Measurements from ENCODE around the gene RNF145. TPM values are rescaled to one million over a fixed set of nuclear protein-coding genes. Genes with fewer than 3 reads are reported as not detected.
"Not testable (repeated sequence)": the region's sequence is repeated elsewhere in the genome, so short reads cannot be mapped to it uniquely, and the experiment has no call there.

The RNF145 gene
- total RNA-seq, 1 experiment from 2014 or later: 122 TPM

- H3K27me3 Mint-ChIP-seq (ENCODE audit: insufficient read depth, unreplicated experiment): no peaks in the 10 kb centered on the region
Measured at GRCh38 chr5:159240301-159240870, 31.0 kb upstream of the RNF145 start.

GRCh38 chr5:159235871-159236520 lies 26.6 kb upstream of the RNF145 start:
- H3K9me3 Mint-ChIP-seq (ENCODE audit: unreplicated experiment); H3K27ac Mint-ChIP-seq (ENCODE audit: low read depth, unreplicated experiment); DNase-seq (ENCODE audit: unreplicated experiment); BruUV-seq (replicated peaks); H3K27me3 Mint-ChIP-seq (ENCODE audit: insufficient read depth, unreplicated experiment); intact Hi-C loops (cut with micrococcal nuclease); H3K4me3 Mint-ChIP-seq (ENCODE audit: unreplicated experiment): not testable (repeated sequence)
- H3K36me3 Mint-ChIP-seq (ENCODE audit: insufficient read depth, unreplicated experiment): peaks cover 14% of the 10 kb centered on the region
- POLR2A ChIA-PET: interaction anchor here (0.6 to 1.2 kb wide), 3 partner anchors 26 to 73 kb away, joined by 3 to 6 read pairs (median 4); no protein-coding TSS in a partner anchor
- CTCF ChIA-PET: interaction anchor here (0.6 to 1.2 kb wide), 3 partner anchors 25 to 788 kb away, joined by 3 to 4 read pairs (median 3); no protein-coding TSS in a partner anchor
- peaks cover 31% of the 10 kb centered on the region for H3K4me1 Mint-ChIP-seq (ENCODE audit: insufficient read depth, unreplicated experiment)

More at GRCh38 chr5:159240301-159240870, 31.0 kb upstream of the RNF145 start:
- ChIA-PET CTCF (interaction anchor here (0.6 to 1.2 kb wide), 4 partner anchors 9 to 81 kb away, joined by 3 to 5 read pairs (median 4); no protein-coding TSS in a partner anchor), POLR2A (interaction anchor here (0.5 to 3.8 kb wide), 20 partner anchors 9 to 312 kb away, joined by 3 to 22 read pairs (median 4); no protein-coding TSS in a partner anchor)
- Mint-ChIP-seq H3K36me3 (ENCODE audit: insufficient read depth, unreplicated experiment) (no peaks in the 10 kb centered on the region), H3K4me1 (ENCODE audit: insufficient read depth, unreplicated experiment) (peaks cover 32% of the 10 kb centered on the region), H3K9me3 (ENCODE audit: unreplicated experiment) (no peaks in the 10 kb centered on the region), H3K27ac (ENCODE audit: low read depth, unreplicated experiment) (peak overlapping the region; percentile 36), H3K4me3 (ENCODE audit: unreplicated experiment) (no peak overlapping the region)
- DNase-seq (ENCODE audit: unreplicated experiment): peak; percentile 86
- no TSS peak for BruUV-seq (replicated peaks)
- intact Hi-C loops (cut with micrococcal nuclease): no loop called here
- TF ChIP-seq CTCF (IDR thresholded peaks at IDR 0.05; ENCODE audit: unreplicated experiment): no peak

- no peaks in the 10 kb centered on the region for H3K9me3 Mint-ChIP-seq (ENCODE audit: unreplicated experiment)
- H3K27me3 Mint-ChIP-seq (ENCODE audit: insufficient read depth, unreplicated experiment): no peaks in the 10 kb centered on the region
- peak; percentile 71 for DNase-seq (ENCODE audit: unreplicated experiment)
- CTCF ChIA-PET: interaction anchor here (1.0 to 2.6 kb wide), 6 partner anchors 9 to 74 kb away, joined by 3 to 11 read pairs (median 4); no protein-coding TSS in a partner anchor
- peak overlapping the region; percentile 5 for H3K27ac Mint-ChIP-seq (ENCODE audit: low read depth, unreplicated experiment)
- BruUV-seq (replicated peaks): no TSS peak
- TF ChIP-seq CTCF (IDR thresholded peaks at IDR 0.05; ENCODE audit: unreplicated experiment): no peak
- intact Hi-C loops (cut with micrococcal nuclease): no loop called here
- peaks cover 44% of the 10 kb centered on the region for H3K4me1 Mint-ChIP-seq (ENCODE audit: insufficient read depth, unreplicated experiment)
- H3K36me3 Mint-ChIP-seq (ENCODE audit: insufficient read depth, unreplicated experiment): peaks cover 20% of the 10 kb centered on the region
- POLR2A ChIA-PET: interaction anchor here (0.9 to 13.8 kb wide), 20 partner anchors 9 to 1169 kb away, joined by 3 to 354 read pairs (median 8); partner anchors contain the start of gene RNF145
- no peak overlapping the region for H3K4me3 Mint-ChIP-seq (ENCODE audit: unreplicated experiment)
Measured at GRCh38 chr5:159231167-159231566, 21.8 kb upstream of the RNF145 start.

GRCh38 chr5:159230657-159231056 lies 21.3 kb upstream of the RNF145 start:
- peaks cover 20% of the 10 kb centered on the region for H3K36me3 Mint-ChIP-seq (ENCODE audit: insufficient read depth, unreplicated experiment)
- H3K4me3 Mint-ChIP-seq (ENCODE audit: unreplicated experiment): peak overlapping the region; percentile 22
- TF ChIP-seq CTCF (IDR thresholded peaks at IDR 0.05; ENCODE audit: unreplicated experiment): no peak
- CTCF ChIA-PET: interaction anchor here (1.3 to 2.6 kb wide), 4 partner anchors 10 to 53 kb away, joined by 3 to 11 read pairs (median 7); no protein-coding TSS in a partner anchor
- peaks cover 44% of the 10 kb centered on the region for H3K4me1 Mint-ChIP-seq (ENCODE audit: insufficient read depth, unreplicated experiment)
- TSS peak; percentile 57 for BruUV-seq (replicated peaks)
- DNase-seq (ENCODE audit: unreplicated experiment): peak; percentile 89
- intact Hi-C loops (cut with micrococcal nuclease): no loop called here
- POLR2A ChIA-PET: interaction anchor here (0.7 to 13.8 kb wide), 21 partner anchors 9 to 1170 kb away, joined by 3 to 354 read pairs (median 8); partner anchors contain the start of gene RNF145
- H3K9me3 Mint-ChIP-seq (ENCODE audit: unreplicated experiment): no peaks in the 10 kb centered on the region
- peak overlapping the region; percentile 5 for H3K27ac Mint-ChIP-seq (ENCODE audit: low read depth, unreplicated experiment)
- H3K27me3 Mint-ChIP-seq (ENCODE audit: insufficient read depth, unreplicated experiment): no peaks in the 10 kb centered on the region

GRCh38 chr5:159228097-159228496 lies 18.7 kb upstream of the RNF145 start:
- BruUV-seq (replicated peaks); H3K9me3 Mint-ChIP-seq (ENCODE audit: unreplicated experiment); H3K27me3 Mint-ChIP-seq (ENCODE audit: insufficient read depth, unreplicated experiment): not testable (repeated sequence)
- DNase-seq (ENCODE audit: unreplicated experiment): peak; percentile 93
- peak overlapping the region; percentile 99 for H3K27ac Mint-ChIP-seq (ENCODE audit: low read depth, unreplicated experiment)
- intact Hi-C loops (cut with micrococcal nuclease): loop anchor here (5.0 kb wide), 1 partner anchor 34 kb away; the partner anchor contains the start of gene UBLCP1
- peak overlapping the region; percentile 67 for H3K4me3 Mint-ChIP-seq (ENCODE audit: unreplicated experiment)
- CTCF ChIA-PET: interaction anchor here (0.6 to 2.1 kb wide), 6 partner anchors 12 to 1373 kb away, joined by 3 to 8 read pairs (median 4); no protein-coding TSS in a partner anchor
- H3K4me1 Mint-ChIP-seq (ENCODE audit: insufficient read depth, unreplicated experiment): peaks cover 60% of the 10 kb centered on the region
- POLR2A ChIA-PET: interaction anchor here (0.6 to 13.8 kb wide), 27 partner anchors 9 to 1106 kb away, joined by 3 to 354 read pairs (median 5); partner anchors contain the start of genes RNF145, TTC1 and UBLCP1
- peaks cover 20% of the 10 kb centered on the region for H3K36me3 Mint-ChIP-seq (ENCODE audit: insufficient read depth, unreplicated experiment)
